Stimulated activated CD4-positive, alpha-beta T cell treated with anti-CD3 and anti-CD28 coated beads, Interleukin-15, amount 100 ng/mL, for 48 hours (primary cell): ENCODE measurements around the gene SLC37A1.

Experiments used
- DNase-seq, 2 donors: peaks; one replicate each; pipeline ENCODE4 v3.0.0-alpha.2; 2020; ENCODE audit warnings: low read depth in 2 of 2

The SLC37A1 gene

DNA sequence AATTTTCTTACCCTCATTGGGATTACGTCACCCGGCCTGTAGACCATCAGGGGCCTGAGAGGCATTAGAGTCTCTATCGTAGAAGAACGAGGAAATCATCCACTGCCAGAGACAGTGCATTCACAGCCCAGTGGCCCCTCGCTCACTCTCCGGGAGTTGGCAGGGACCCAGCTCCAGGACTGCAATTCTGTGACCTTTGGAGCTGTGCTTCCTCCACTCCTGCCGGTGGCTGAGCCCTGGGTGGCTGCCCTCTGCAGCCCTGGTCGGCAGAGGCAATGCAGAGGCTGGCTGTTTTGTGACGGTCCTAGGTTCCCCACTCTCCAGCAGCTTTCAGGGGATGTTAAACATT, 12.7 kb downstream of the SLC37A1 start:
- DNase-seq = no peak

DNA sequence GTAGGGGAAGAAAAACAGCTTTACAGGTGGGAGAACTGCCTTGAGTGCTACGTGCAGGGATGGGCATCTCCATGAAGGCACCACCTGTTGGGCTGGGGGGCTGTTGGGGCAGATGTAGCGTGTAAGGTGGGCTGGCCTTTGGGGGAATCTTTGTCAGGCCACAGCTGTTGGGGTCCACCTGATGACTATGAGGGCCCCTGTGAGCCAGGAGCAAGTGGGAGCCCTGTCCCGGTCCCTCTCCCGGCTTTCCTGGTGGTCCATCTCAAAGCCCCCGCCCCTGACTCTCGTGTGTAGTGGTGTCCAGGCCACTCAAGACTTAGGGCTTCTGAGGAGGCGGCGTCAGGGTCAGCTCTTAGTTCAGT, 13.5 kb downstream of the SLC37A1 start:
- no peak for DNase-seq

DNA sequence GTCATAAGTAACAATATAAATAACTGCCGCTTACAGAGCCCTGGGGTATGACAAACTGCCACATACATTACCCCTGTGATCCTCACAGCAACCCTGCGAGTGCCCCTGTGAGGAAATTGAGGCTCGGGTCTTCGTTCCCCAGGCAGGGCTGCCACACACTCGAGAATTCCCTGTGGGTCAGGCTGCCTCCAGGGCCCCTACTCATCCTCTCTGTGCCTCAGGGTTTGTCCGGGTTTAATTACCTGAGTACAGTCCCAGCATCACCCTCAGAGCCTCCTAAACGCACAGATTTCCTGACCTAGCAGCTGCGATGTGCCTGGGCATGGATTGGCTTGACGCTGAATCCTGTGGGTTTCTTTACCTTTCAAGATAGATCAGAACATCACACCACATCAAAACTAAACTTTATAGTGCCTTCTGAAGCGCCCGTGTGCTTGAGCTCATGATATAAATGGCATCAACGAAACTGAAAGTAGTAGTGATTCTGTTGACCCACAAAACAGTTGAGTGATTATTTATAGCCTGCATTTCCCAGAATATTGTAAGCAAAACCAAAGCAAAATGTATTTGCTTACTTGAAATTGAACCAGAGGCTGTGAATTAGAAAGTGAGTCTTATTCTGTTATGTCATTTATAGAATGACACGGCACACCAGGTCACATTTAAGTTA, 14.0 kb downstream of the SLC37A1 start:
- DNase-seq = peak; percentile 25 to 43

DNA sequence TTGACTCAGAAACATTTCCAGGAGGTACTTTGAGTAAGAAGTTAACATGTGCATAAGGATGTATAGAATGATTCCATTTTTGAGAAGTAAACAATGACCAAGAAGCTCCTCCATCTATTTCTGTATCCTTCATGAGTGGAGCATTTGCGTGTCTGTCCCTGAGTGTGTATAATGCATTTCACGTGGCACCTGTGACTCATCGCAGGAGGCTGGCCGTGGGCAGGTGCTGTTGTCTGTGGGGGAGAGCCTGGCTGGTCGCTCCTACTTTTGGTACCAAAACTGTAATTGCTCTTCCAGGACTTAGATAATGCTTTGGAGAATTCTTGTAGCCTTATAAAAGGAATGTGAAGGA, 16.5 kb downstream of the SLC37A1 start:
- no peak for DNase-seq

DNA sequence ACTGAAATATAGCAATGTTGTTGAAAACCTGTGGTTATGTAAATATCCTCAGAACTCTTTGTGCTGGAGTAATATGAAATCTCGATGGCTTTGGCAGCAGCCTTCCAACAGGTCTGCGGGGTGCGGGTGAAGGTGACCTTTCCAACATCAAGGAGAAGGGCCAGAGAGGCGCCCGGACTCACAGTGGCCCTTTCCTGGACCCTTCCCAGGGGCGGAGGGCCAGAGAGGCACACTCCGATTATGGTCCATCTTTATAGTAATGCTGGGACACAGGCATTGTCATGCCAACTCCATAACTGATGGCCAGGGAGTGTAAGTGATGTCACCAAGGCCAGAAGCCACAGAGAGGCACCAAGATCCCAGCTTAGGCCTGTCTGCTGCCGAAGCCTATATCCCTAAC, 18.1 kb downstream of the SLC37A1 start:
- no peak for DNase-seq

DNA sequence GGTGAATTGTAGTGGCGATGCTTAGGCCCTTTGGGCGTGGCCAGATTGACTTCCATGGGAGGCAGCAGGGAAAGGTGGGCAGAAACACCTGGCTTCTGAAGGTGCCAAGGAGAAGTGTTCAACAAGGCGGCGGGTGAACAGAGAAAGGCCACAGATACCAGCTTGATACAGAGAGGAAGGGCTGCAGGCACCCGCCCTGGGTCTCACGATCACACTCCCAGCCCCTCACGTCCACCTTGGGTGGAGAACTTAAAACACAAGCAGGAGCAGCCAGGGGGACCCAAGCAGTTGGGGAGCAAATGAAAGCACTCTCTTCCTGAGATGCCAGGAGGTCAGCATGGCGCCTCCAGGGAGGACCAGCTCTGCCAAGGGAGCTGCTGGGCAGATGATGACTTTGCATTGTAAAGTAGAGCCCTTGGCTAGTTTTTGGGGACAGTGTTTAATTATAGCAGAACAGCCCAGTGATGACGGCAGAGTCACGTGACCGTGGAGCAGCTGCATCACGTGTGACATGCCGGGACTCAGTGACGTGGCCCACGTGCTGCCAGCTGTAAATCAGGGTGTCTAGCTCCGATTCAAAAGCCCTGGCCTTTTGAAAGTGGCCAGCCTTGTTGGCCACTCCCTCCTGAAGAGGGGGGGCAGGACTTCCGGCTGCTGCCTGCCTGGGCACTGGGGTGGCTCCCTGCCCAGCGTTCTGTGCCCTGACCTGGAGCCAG, 19.0 kb downstream of the SLC37A1 start:
- no peak for DNase-seq

DNA sequence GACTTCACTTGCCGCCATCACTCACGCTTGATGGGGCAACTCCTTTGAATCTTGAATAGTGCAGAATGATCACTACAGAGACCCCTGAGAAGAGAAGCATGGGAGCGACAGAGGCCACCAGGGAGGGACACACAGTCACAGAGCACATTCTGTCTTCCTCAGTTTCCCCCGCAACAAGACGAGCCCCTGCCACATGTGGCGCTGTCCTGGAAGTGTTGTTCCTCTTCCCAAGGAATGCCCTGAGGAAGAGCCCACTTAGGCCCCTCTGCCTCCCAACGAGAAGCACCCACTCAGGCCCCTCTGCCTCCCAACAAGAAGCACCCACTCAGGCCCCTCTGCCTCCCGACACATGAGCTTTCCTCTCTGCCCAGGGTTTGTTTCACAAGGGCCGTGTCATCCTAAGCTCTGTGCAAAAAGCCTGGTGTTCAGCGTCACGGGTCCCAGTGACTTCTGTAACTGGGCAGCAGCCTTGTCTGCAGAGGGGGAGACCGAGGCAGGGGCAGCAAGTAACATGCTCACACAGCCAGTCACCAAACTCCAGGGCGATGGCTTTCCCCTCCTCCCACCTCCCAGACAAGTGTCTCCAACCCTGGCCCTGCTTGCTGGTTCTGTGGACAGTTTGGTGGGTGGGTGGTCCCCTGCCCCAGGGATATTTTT, 19.8 kb downstream of the SLC37A1 start:
- no peak for DNase-seq

DNA sequence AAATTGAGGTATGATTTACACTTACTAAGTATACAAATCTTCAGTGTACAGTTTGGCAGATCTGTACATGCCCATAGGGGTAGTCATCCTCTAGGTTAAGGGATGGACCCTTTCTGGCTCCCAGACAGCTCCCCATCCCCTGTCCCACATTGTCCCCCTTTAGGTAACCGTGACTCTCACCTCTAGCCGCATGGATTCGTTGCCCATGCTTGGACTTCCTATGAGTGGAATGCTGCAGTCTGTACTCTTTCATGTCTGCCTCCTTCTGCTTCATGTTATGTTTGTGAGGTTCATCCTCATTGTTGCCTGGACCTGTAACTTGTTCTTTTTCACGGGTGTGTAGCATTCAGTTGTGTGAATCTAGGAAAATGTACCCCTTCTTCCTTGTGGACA, 20.3 kb downstream of the SLC37A1 start:
- DNase-seq = no peak

DNA sequence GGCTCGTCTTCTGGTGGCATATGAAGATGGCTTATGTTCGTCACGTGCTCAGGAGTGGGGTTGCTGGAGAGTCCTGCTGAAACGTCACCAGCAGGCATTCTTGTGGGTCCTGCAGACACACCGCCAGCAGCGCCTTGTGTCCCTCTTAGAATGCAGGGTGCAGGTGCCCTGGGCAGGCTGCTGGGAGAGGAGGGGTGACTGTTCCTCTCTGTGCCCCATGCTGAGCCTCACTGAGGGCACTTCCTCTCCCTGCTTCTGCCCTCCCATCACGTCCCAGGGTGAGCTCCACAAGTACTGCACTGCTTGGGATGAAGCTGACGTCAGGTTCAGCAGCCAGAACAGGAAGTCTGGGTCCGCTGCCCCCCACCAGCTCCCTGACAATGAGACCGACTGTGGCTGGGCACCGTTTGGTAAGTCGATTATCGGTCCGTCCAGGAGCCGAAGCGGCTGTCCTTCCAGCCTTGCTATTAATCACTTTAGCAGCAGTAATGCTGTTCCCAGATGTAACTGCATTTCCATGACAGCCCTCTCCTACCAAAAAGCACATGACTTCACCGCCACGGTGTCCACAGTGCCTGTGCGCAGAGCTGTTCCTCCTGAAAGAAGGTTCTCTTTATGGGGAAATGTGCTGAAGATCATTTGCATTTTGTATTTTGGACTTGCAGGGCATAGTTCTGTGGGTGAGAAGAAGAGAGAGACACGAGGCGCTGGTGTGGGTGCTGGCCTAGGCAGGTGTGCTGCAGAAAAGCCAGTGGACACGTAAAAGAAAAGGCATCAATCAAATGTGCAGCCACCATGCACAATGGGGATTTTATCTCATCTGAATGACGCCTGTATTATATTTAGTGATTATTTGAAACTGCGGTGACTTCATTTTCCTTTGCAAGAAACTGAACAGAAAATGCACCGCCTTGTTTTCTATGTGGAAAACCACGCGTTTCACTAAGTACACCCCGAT, 21.0 kb downstream of the SLC37A1 start:
- DNase-seq = no peak

DNA sequence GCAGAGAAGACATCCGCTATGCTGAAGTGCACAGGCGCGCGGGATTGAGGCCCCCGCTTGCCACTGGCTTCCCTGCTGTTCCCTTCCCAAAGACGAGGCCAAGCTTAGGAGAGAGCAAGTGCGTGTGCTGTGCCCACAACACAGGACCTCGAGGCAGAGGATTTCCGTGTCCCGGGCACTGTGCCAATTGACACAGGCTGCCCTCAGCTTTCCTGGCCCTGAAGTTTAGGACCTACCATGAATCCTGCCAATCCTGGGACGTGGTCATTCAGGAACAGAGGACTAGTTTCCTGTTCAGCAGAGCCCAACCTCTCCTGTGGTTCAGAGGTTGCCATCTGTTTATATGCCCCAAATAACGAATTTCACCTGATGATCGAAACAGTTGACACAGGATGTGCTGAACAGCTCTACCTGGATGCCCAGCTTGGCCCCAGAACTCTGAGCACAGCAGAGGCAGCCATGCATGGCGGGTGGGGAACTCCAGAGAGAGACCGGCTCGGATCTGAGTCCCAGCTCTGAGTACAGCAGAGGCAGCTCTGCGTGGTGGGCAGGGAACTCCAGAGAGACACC, 22.0 kb downstream of the SLC37A1 start:
- DNase-seq = no peak

DNA sequence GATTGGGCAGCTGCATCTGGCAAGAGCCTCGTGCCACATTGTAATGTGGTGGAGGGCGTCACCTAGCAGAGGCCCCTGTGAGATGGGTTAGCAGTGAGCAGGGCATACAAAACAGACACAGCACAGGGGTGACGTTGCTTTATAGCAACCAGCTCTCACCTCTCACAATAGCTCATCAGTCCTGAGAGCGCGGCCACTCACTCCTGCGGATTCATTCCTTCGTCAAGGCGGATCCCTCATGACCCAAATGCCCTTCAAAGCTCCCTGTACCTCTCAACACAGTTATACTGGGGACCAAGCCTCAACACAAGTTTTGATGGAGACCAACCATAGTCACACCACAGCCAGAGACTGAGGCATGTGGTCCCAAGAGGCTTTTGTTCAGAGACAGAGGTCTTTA, 22.9 kb downstream of the SLC37A1 start:
- DNase-seq = no peak

DNA sequence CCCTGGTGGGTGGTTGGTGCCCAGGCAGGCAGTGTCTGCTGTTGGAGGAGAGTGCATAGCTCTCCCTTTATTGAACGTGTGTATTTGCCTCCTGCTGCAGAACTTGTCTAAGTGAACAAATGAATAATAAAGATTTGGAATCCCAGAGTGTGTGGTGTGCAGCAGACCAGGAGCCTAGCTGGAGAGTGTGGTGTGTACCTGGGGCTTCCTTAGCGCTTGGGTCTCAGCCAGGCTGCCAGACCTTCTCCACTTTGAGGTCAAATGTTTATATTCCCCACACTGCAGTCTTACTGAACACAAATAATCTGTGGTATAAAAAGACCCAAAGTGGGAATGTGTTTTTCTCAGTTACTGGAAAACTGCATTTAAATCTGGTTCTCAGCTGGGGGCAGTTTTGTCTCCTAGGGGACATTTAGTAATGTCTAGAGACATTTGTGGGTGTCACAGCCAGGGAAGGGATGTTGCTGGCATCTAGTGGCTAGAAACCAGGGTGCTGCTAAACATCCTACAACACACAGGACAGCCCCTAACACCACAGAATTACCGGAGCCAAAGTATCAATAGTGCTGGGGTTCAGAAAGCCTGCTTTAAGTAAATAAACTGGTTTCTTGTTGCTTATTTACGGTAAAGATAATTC, 23.6 kb downstream of the SLC37A1 start:
- DNase-seq = no peak

DNA sequence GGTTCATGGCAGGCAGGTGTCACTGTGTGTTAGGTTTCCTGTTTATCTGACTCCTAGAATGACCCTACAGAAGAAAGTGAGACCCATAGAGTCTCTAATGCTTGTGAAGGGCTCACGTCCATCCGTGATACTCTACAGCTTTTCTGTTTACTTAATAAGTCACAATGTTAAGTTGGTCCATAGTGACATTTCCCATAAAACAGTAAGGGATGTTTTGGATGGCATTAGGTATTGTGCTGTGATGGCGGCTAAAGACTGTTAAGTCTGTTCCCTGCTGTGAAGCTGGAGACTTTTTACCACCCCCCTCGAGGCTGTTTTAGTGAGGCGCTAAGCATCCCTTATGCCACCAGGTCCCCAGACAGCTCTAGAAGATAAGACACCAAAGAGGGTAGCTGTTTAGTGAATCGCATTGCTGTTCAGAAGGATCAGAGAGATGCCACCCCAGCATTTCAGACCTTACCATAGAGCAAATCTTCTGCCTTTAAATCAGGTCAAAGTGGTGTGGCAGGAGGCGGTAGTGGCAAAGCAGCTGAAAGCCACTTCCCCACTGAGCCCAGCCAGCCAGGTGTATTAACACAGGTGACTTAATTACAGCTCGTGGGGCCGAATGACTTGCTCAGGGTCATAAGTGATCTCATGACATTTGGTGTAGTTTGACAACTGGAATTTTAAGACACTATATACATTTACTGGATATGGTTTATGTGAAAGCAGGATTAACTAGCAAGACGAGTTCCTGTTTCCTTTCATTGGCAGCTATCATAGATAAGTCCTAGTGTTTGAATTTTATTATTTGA, 25.0 kb downstream of the SLC37A1 start:
- DNase-seq = no peak

DNA sequence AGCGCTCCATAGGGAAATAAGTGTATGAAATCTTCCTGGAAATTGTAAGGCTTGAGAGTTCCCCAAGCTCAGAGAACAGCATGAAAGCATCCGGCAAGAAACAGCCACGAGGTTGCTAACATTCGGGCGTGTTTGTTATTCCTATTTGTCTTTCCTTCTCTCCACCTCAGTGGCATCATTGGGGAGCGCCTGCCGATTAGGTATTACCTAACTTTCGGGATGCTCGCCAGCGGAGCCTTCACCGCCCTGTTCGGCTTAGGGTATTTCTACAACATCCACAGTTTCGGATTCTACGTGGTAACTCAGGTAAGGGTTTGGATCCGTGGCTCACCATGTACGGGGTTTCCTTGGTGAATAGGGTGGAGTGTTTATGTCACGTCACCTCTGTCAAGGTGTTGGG, 25.7 kb downstream of the SLC37A1 start:
- no peak for DNase-seq

DNA sequence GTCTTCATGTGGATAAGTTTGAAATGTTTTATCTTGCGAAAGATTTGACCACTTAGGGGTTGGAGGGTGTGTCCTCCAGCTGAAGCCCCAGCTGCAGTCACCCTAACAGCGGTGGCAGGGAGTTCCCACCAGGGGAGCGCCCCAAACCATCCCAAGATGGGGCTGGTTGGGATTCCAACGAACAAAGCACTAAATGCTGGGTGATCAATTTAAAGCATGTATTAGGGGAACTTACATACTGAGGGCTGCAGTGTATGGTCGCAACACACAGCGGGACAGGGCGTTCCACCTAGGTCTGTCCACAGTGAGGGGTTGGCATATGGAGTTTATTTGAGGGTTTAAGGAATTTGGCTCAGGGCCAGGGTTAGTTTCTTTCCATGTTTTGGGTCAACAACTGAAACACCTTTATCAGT, 26.3 kb downstream of the SLC37A1 start:
- DNase-seq = no peak

DNA sequence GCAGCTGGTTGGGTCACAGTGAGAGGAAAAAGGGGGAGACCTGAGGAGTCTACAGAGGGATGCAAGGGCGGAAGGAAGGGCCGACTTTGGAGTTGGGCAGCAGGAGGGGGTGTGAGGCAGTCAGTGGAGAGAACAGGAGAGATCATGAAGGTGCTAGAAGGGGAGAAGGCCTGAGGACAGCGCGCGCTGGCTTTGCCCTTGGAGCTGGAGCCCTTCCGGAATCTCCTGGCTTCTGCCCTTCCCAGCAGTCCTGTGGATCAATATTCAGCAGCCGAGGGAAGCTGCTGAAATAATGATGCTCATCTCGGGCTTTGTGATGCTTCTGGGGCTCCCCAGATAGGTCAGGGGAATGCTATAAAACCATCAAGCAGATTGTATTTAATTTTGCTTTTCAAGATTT, 26.7 kb downstream of the SLC37A1 start:
- DNase-seq = no peak

DNA sequence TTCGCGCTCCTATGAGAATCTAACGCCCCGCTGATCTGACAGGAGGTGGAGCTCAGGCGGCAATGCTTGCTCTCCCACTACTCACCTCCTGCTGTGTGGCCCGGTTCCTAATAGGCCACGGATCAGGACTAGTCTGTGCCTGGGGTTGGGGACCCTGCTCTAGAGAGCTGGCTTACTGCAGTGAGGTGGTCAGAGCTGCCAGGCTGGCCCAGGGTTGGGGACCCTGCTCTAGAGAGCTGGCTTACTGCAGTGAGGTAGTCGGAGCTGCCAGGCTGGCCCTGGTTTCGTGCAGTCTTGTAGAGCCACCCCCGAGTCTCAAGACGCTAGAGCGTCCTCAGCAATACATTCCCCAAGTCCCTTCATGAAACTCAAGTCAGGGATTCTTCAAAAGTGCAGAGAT, 27.5 kb downstream of the SLC37A1 start:
- no peak for DNase-seq

DNA sequence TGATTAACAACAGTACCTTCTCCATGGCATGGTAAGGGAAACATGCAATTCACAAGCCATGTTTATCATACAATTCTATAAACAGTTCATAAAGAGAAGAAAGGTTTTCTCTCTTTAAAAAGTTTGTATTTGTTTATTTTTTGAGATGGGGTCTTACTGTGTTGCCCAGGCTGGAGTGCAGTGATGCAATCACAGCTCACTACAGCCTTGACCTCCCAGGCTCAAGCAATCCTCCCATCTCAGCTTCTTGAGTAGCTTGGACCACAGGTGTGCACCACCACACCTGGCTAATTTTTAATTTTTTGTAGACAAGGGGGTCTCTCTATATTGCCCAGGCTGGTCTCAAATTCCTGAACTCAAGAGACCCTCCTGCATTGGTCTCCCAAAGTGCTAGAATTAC, 28.0 kb downstream of the SLC37A1 start:
- no peak for DNase-seq

DNA sequence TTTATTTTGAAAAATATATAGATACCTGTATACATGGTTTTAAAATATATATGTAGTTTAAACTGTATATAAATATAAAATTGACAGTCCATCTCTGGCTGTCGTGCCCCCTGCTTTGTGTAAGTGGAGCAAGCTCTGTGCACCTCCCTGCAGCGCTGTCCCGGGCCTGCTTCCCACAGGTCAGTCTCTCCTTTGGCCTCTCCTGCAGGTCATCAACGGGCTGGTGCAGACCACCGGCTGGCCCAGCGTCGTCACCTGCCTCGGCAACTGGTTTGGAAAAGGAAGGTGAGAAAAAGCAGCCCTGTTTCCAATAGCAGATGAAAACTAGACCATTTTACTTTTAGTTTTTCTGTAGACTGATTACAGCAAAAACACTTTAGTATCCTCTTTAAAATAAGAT, 28.5 kb downstream of the SLC37A1 start:
- DNase-seq = no peak

DNA sequence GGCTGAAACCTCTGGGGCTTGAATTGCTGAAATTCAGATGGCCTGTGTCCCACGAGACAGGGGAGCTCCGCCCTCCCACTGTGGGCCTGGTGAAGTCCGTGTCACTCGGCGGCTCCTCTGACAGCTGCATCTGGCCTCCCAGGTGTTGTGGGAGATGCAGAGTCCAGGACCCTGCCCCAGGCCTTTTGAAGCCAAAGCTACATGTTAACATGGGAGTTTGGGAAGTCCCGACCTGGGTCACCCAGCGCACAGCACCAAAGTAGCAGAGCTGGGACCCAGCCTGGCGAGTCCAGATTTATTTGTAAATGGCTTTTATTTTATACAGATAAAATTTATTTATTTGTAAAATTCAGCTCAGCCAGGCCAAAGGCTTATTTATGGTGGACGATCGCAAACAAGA, 28.9 kb downstream of the SLC37A1 start:
- no peak for DNase-seq
